Left ventricle myocardium inferior (tissue), 1 donor: ENCODE results near the gene GABRA4. TPM values are rescaled to one million over a fixed set of nuclear protein-coding genes. Genes with fewer than 3 reads are reported as not detected.

Experiments used
- DNase-seq: peaks from one replicate; pipeline ENCODE4 v3.0.0-alpha.2; 2020
- H3K27ac ChIP-seq: fragments of 200-600 bp; replicated peaks from 2 replicates; pipeline ENCODE4 v1.8.0; 2021
- H3K27me3 ChIP-seq: fragments of 200-600 bp; 2 replicates; pipeline ENCODE4 v1.8.0; 2021; ENCODE audit warnings: low read depth
- H3K36me3 ChIP-seq: fragments of 200-600 bp; 2 replicates; pipeline ENCODE4 v1.8.0; 2021
- H3K4me1 ChIP-seq: fragments of 200-600 bp; 2 replicates; pipeline ENCODE4 v1.8.0; 2021
- H3K4me3 ChIP-seq: fragments of 200-600 bp; 2 replicates; pipeline ENCODE4 v1.8.0; 2021; ENCODE audit warnings: mild to moderate bottlenecking, moderate library complexity
- H3K9me3 ChIP-seq: fragments of 200-600 bp; replicated peaks from 2 replicates; pipeline ENCODE4 v1.8.0; 2021
- intact Hi-C: fragments of 100-400 bp; cut with micrococcal nuclease; formaldehyde crosslinking; loops from one replicate; pipeline ENCODE4 v1.11.0; 2022
- total RNA-seq: library from RNA; stranded (reverse); fragmentation: NEBNext Ultra II Directional; extraction: Animal tissue kit (Norgen Biotek cat#: 25700); gene quantifications from one replicate; pipeline ENCODE4 v1.2.1, GENCODE V29; 2021
- TF ChIP-seq, protein P1 (sequence below): fragments of 200-600 bp; IDR thresholded peaks from 2 replicates; pipeline ENCODE4 v1.8.0; 2021; ENCODE audit warnings: antibody characterized with exemption, mild to moderate bottlenecking, borderline replicate concordance
- donor health status: DM: no; HTN: yes; CAD: no; lungs with severe emphysema.

Gene GABRA4
- total RNA-seq, 1 donor from 2014 or later, result 33.7 TPM

DNA sequence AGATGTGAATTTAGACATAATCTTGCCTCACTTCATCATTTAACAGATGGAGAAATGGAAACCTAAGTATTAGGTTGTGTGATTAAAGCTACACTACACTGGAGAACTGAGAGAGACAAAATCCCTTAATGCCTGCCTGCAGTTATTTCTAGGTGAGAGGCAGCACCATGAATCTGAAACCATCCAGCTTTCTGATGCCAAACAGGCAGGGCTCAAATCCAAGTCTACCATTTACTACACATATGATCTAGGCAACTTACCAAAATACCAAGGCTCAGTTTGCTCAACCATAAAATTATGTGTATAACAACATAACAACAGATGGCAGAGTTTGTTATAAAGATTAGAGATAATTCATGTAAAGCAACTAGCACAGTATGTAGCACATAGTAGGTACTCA is 38.7 kb downstream of the GABRA4 start:
- H3K27ac ChIP-seq, result no peak overlapping the region
- no peak overlapping the region for H3K4me3 ChIP-seq
- H3K4me1 ChIP-seq, result peaks cover 6% of the 10 kb centered on the region
- no peaks in the 10 kb centered on the region for H3K27me3 ChIP-seq
- no peaks in the 10 kb centered on the region for H3K36me3 ChIP-seq
- H3K9me3 ChIP-seq, result no peaks in the 10 kb centered on the region
- TF ChIP-seq, protein P1, sequence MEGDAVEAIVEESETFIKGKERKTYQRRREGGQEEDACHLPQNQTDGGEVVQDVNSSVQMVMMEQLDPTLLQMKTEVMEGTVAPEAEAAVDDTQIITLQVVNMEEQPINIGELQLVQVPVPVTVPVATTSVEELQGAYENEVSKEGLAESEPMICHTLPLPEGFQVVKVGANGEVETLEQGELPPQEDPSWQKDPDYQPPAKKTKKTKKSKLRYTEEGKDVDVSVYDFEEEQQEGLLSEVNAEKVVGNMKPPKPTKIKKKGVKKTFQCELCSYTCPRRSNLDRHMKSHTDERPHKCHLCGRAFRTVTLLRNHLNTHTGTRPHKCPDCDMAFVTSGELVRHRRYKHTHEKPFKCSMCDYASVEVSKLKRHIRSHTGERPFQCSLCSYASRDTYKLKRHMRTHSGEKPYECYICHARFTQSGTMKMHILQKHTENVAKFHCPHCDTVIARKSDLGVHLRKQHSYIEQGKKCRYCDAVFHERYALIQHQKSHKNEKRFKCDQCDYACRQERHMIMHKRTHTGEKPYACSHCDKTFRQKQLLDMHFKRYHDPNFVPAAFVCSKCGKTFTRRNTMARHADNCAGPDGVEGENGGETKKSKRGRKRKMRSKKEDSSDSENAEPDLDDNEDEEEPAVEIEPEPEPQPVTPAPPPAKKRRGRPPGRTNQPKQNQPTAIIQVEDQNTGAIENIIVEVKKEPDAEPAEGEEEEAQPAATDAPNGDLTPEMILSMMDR, result no peak
- intact Hi-C loops, result no loop called here
- DNase-seq, result no peak

DNA sequence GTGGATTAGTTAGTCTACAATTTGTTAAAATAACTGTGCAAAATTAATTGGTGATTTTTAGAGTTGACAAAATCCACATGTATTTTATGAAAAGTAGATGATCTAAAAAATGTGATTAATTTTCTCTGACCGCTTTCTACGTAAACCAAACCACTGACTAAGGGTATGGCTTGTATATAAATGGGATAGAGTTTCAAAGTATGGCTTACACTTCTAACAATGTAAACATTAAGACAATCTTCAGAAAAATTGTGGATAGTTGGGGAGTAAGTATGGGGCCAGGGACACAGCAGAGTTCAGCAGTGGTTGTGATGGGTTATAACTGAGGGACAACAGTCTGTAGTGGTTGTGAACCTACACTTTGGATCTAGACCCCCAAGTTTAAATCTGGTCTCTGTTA is 39.8 kb downstream of the GABRA4 start:
- H3K36me3 ChIP-seq, result no peaks in the 10 kb centered on the region
- H3K4me1 ChIP-seq, result peaks cover 6% of the 10 kb centered on the region
- no peak overlapping the region for H3K27ac ChIP-seq
- H3K4me3 ChIP-seq, result no peak overlapping the region
- no peaks in the 10 kb centered on the region for H3K27me3 ChIP-seq
- intact Hi-C loops, result no loop called here
- TF ChIP-seq, protein P1, result no peak
- no peaks in the 10 kb centered on the region for H3K9me3 ChIP-seq
- DNase-seq, result no peak

DNA sequence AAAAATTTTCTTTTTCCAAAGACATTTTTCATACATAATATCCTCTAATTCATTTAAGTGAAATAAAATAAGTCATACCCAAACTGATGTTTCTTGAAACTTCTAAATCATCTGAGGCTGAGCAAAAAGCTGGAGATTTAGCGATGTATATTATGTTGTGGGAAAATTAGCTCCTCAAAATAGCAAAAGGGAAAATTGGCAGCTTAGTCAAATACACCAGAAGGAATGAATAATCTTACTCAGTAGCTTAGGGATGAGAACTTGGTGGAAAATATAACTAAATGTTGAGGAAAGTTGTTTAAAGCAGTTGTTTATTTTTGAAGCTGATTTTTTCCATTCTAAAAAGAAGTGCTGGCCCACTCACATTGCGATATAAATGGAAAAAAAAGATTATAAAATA is 40.9 kb downstream of the GABRA4 start:
- no peak for DNase-seq
- peaks cover 13% of the 10 kb centered on the region for H3K4me1 ChIP-seq
- H3K36me3 ChIP-seq, result no peaks in the 10 kb centered on the region
- no peaks in the 10 kb centered on the region for H3K9me3 ChIP-seq
- TF ChIP-seq, protein P1, result no peak
- no peak overlapping the region for H3K4me3 ChIP-seq
- no peaks in the 10 kb centered on the region for H3K27me3 ChIP-seq
- intact Hi-C loops, result no loop called here
- no peak overlapping the region for H3K27ac ChIP-seq

DNA sequence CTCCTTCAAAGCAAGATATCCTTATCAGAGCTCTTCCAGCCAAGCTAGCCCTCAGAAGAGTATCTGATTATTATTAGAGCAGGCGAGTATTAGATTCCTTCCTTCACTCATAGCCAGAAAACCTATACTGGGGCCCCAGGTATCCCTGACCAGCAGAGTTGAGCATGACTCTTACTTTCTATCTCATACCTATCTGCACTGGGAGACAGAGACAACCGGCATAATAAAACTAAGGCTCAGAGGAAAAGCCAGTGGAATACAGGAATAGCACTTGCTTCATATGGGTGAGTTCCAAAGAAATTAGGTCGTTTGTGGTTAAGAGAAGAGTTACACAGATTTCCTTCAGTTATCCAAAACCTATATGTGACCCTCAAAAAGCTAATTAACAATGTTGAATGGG is 42.6 kb downstream of the GABRA4 start:
- intact Hi-C loops, result no loop called here
- H3K4me1 ChIP-seq, result peaks cover 27% of the 10 kb centered on the region
- H3K27ac ChIP-seq, result no peak overlapping the region
- no peaks in the 10 kb centered on the region for H3K36me3 ChIP-seq
- no peak overlapping the region for H3K4me3 ChIP-seq
- H3K27me3 ChIP-seq, result no peaks in the 10 kb centered on the region
- no peak for DNase-seq
- TF ChIP-seq, protein P1, result no peak
- H3K9me3 ChIP-seq, result no peaks in the 10 kb centered on the region

DNA sequence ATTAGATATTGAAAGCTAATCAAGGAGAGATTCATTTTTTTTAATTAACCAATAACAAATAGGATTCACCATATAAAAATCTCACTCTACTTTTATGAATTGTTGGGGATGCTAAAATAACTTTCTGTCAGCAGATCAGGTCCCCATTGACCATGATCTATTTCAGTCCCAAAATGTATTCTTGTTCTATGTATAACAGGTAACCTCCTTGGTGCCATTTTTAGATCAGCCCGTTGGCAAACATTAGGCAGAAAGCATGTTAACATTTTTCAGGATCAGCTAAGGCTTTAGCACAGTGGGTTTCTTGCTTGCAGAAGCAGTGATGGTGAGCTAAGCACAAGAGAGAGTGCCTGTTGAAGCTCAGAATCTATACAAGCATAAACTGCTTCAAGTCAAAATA is 43.6 kb downstream of the GABRA4 start:
- intact Hi-C loops, result no loop called here
- Histone ChIP-seq H3K4me1 (peaks cover 34% of the 10 kb centered on the region), H3K27ac (peak overlapping the region; percentile 9), H3K27me3 (no peaks in the 10 kb centered on the region), H3K4me3 (no peak overlapping the region), H3K9me3 (no peaks in the 10 kb centered on the region), H3K36me3 (no peaks in the 10 kb centered on the region)
- TF ChIP-seq, protein P1, result no peak
- DNase-seq, result no peak

DNA sequence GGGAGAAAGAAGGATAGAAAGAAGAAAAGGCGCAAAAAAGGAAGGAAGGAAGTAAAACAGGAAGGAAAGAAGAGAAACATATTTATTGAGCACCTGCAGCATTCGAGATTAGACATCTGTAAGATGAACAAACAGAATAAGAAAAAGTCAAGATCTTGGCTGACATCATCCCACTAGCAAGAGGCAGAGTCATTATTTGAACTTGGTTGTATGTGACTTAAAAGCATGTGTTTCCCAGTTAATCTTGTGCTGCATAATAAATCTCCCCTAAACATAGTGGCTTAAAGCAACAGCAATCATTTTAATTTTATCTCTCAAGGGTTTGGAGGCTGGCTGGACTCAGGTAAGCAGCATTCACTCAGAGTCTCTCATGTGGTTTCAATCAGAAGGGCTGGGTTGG is 45.8 kb downstream of the GABRA4 start:
- H3K4me3 ChIP-seq, result no peak overlapping the region
- peaks cover 34% of the 10 kb centered on the region for H3K4me1 ChIP-seq
- intact Hi-C loops, result no loop called here
- TF ChIP-seq, protein P1, result no peak
- H3K36me3 ChIP-seq, result no peaks in the 10 kb centered on the region
- H3K9me3 ChIP-seq, result no peaks in the 10 kb centered on the region
- no peak for DNase-seq
- no peak overlapping the region for H3K27ac ChIP-seq
- no peaks in the 10 kb centered on the region for H3K27me3 ChIP-seq
